GM19467 (cell line): Measurements from ENCODE around the gene PPP2R2B.
"Not testable (repeated sequence)": the region's sequence is repeated elsewhere in the genome, so short reads cannot be mapped to it uniquely, and the experiment has no call there.

Source experiments
- ATAC-seq: cut with Tn5 transposase; IDR thresholded peaks from one replicate; pipeline ENCODE4 v1.9.1; 2021; ENCODE audit warnings: mild to moderate bottlenecking, moderate library complexity; ENCODE audit not compliant: unreplicated experiment

Gene PPP2R2B

GRCh38 chr5:146623666-146624065, 254.9 kb downstream of the PPP2R2B start:
- ATAC-seq: no peak

- no peak for ATAC-seq
Observed at GRCh38 chr5:146623009-146623408, 255.5 kb downstream of the PPP2R2B start.

- ATAC-seq: no peak
Observed at GRCh38 chr5:146622391-146622790, 256.2 kb downstream of the PPP2R2B start.

GRCh38 chr5:146620669-146621051, 257.9 kb downstream of the PPP2R2B start:
- no peak for ATAC-seq

GRCh38 chr5:146620031-146620668, 258.4 kb downstream of the PPP2R2B start:
- ATAC-seq: no peak

GRCh38 chr5:146618434-146618833, 260.1 kb downstream of the PPP2R2B start:
- ATAC-seq: no peak

GRCh38 chr5:146609731-146610130, 268.8 kb downstream of the PPP2R2B start:
- not testable (repeated sequence) for ATAC-seq

GRCh38 chr5:146607659-146608332, 270.8 kb downstream of the PPP2R2B start:
- ATAC-seq: no peak

- no peak for ATAC-seq
Observed at GRCh38 chr5:146606893-146607292, 271.7 kb downstream of the PPP2R2B start.

- no peak for ATAC-seq
Observed at GRCh38 chr5:146600376-146600775, 278.2 kb downstream of the PPP2R2B start.

GRCh38 chr5:146599261-146599660, 279.3 kb downstream of the PPP2R2B start:
- no peak for ATAC-seq

- ATAC-seq: no peak
Observed at GRCh38 chr5:146595088-146595487, 283.5 kb downstream of the PPP2R2B start.

- ATAC-seq: no peak
Observed at GRCh38 chr5:146592352-146592751, 286.2 kb downstream of the PPP2R2B start.

- no peak for ATAC-seq
Observed at GRCh38 chr5:146589028-146589345, 289.6 kb downstream of the PPP2R2B start.

GRCh38 chr5:146588331-146589027, 290.1 kb downstream of the PPP2R2B start:
- no peak for ATAC-seq

GRCh38 chr5:146586752-146587151, 291.8 kb downstream of the PPP2R2B start:
- ATAC-seq: no peak

- no peak for ATAC-seq
Observed at GRCh38 chr5:146584750-146585149, 293.8 kb downstream of the PPP2R2B start.

GRCh38 chr5:146582051-146582596, 296.4 kb downstream of the PPP2R2B start:
- ATAC-seq: no peak

GRCh38 chr5:146580237-146580636, 298.3 kb downstream of the PPP2R2B start:
- ATAC-seq: no peak

GRCh38 chr5:146574713-146575112, 303.8 kb downstream of the PPP2R2B start:
- no peak for ATAC-seq

GRCh38 chr5:146568161-146568560, 310.4 kb downstream of the PPP2R2B start:
- ATAC-seq: no peak
